HEK293T (cell line): ENCODE data around the gene ADCY10.

ENCODE experiments used
- ARNT ChIP-seq: fragments of 450-650 bp; IDR thresholded peaks from 2 replicates; pipeline ENCODE4 v1.6.1; 2017; ENCODE audit warnings: mild to moderate bottlenecking
- CTBP1 ChIP-seq: fragments of 450-650 bp; IDR thresholded peaks from 2 replicates; pipeline ENCODE4 v1.6.1; 2016; ENCODE audit warnings: borderline replicate concordance
- ELF4 ChIP-seq: fragments of 450-650 bp; IDR thresholded peaks from 2 replicates; pipeline ENCODE4 v1.6.1; 2017; ENCODE audit warnings: antibody characterized with exemption
- FOXA1 ChIP-seq: fragments of 450-650 bp; IDR thresholded peaks from 2 replicates; pipeline ENCODE4 v1.6.1; 2016; ENCODE audit warnings: mild to moderate bottlenecking
- FOXK2 ChIP-seq: fragments of 450-650 bp; IDR thresholded peaks from 2 replicates; pipeline ENCODE4 v1.6.1; 2016; ENCODE audit warnings: mild to moderate bottlenecking
- FOXM1 ChIP-seq: fragments of 450-650 bp; IDR thresholded peaks from 2 replicates; pipeline ENCODE4 v1.6.1; 2017; ENCODE audit warnings: mild to moderate bottlenecking, borderline replicate concordance
- HDGF ChIP-seq: fragments of 450-650 bp; IDR thresholded peaks from 2 replicates; pipeline ENCODE4 v1.6.1; 2017; ENCODE audit warnings: antibody characterized with exemption, borderline replicate concordance
- SUZ12 ChIP-seq: fragments of 450-650 bp; IDR thresholded peaks from 2 replicates; pipeline ENCODE4 v1.6.1; 2016; ENCODE audit warnings: mild to moderate bottlenecking
- TARDBP ChIP-seq: fragments of 450-650 bp; IDR thresholded peaks from 2 replicates; pipeline ENCODE4 v1.6.1; 2016

DNA sequence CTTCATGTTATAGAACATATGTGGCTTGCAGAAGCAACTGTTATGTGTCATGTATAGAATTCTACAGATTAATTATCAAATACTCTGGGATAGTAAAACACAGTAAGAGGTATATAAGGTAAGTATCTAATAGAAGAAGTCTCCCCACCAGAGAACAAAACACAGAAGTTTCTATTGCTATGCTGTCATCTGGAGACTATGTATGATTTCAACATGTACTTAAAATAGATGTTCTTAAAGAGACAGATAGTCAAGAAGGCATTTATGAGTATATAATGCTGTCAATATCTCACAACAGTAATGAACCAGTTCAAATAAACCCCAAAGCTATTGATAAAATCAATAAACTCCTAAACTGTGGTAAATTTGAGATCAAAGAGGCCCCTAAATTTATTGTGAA, 8.1 kb upstream of the ADCY10 start:
- TF ChIP-seq TARDBP (no peak), FOXM1 (no peak), ARNT (no peak), HDGF (no peak), ELF4 (no peak), FOXA1 (no peak), SUZ12 (no peak), FOXK2 (no peak), CTBP1 (no peak)
